Measurements from ENCODE around the gene NEO1.

DNA sequence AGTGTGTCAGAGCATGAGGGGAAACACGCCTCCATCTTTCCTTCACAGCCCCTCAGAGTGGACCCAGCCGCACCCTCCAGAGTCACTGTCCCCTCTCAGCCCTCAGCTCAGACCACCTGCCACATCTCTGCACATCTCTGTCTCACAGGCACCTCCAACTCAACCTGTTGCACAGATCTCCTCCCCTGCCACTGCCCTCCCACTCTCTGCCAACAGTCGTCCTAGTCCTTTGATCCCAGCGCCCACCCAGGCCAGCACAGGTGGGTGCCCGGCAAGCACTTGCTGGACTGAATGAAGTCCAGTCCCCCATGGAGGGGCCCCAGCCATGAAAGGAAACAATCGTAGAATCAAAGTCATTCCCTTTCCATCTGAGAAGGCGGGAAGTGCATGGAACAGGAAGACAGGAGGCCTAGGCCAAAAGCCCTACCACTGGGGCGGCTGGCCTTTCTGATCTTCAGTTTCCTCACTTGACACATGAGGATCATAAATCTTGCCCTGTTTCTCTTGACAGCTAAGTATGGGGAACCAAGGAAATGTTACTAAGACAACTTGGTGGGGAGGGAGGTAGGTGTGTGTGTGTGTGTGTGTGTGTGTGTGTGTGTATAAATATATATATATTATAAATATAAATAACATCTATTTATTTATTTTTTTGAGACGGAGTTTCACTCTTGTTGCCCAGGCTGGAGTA, 288.4 kb downstream of the NEO1 start:
- no peak for TF ChIP-seq CTCF (IDR thresholded peaks at IDR 0.05; ENCODE audit: poor library complexity)
- TF ChIP-seq EZH2 (IDR thresholded peaks at IDR 0.05; ENCODE audit: borderline replicate concordance): no peak
- no peak for TF ChIP-seq EZH2phosphoT487 (IDR thresholded peaks at IDR 0.05; ENCODE audit: low read depth, severe bottlenecking, unreplicated experiment)

Measured in hepatocyte (in vitro differentiated cells).